ENCODE measurements around the gene ADH5. TPM values are rescaled to one million over a fixed set of nuclear protein-coding genes. Genes with fewer than 3 reads are reported as not detected.
A peak's percentile ranks its signal among the peaks of the same experiment; 100 is the strongest.

ADH5 gene
- total RNA-seq, result 124 and 126 TPM in 2 replicates

DNA sequence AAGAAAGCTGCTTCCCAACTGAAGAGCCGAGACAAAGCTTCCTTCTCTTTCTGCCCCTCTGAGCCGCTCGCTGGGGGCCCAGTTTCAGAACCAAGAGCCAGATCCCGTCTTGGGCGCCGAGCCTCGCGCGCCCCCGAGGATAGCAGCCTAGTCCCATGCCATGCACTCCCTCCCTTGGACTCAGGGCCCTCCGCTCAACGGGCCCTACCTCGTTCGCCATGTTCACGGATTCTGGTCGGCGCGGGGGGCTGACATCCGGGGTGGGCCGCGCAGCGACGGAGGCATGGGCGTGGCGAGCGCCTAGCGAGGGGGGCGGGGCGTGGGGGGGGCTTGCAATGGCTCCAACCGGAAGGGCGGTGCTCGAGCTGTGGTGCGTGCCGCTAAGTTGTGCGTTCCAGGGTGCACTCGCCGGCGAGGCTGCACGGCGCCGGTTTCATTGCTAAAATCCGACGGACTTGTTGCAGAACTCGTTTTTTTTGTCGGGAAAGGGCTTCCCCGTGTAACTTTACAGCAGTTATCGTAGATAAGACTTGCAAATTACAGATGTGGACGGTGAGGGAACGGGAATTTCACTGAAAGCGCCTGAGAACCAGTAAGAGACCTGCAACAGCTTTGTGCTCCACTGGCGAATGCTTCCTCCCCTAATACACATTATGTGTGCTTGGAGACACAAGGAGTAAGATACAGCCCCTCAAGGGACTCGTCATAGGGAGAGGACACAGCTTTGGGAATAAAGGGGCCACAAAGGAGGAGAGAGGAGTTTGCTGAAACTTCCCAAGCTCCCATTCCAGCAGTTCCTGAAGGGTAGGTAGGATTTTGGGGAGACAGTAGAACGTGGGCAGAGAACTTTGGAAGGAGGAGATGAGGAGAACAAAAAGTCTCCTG, at the start of gene ADH5:
ADH5 (minus strand) TSS at position 308 of the 885 bp plus-strand sequence; CDS start at position 220, 88 bp downstream.
- DNase-seq (ENCODE audit: low read depth), result peak; percentile 32
- H3K4me3 ChIP-seq (ENCODE audit: low read depth, low read length), result peak within 1 kb of the TSS; percentile 67
- TF ChIP-seq, protein P1, sequence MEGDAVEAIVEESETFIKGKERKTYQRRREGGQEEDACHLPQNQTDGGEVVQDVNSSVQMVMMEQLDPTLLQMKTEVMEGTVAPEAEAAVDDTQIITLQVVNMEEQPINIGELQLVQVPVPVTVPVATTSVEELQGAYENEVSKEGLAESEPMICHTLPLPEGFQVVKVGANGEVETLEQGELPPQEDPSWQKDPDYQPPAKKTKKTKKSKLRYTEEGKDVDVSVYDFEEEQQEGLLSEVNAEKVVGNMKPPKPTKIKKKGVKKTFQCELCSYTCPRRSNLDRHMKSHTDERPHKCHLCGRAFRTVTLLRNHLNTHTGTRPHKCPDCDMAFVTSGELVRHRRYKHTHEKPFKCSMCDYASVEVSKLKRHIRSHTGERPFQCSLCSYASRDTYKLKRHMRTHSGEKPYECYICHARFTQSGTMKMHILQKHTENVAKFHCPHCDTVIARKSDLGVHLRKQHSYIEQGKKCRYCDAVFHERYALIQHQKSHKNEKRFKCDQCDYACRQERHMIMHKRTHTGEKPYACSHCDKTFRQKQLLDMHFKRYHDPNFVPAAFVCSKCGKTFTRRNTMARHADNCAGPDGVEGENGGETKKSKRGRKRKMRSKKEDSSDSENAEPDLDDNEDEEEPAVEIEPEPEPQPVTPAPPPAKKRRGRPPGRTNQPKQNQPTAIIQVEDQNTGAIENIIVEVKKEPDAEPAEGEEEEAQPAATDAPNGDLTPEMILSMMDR (conservative IDR thresholded peaks at IDR 0.05; ENCODE audit: low read depth, low read length), result no peak

DNA sequence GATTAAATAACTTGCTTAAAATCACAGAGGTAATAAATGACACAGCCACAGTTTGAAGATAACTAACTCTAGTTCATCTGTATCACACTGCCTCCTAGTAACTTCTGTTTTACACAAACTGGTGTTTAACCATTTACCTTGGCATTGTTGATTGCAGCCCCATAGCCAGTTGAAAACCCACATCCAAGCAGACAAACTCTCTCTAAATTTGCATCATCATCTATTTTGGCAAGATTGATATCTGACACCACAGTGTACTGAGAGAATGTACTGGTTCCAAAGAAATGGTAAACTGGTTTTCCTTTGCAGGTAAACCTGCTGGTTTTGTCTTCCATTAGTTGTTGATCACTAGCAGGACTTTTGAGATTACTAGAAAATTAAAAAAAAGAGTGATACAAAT, 47.7 kb upstream of the ADH5 start:
- no peak for DNase-seq (ENCODE audit: low read depth)
- TF ChIP-seq, protein P1 (conservative IDR thresholded peaks at IDR 0.05; ENCODE audit: low read depth, low read length), result no peak
- no peak overlapping the region for H3K4me3 ChIP-seq (ENCODE audit: low read depth, low read length)

DNA sequence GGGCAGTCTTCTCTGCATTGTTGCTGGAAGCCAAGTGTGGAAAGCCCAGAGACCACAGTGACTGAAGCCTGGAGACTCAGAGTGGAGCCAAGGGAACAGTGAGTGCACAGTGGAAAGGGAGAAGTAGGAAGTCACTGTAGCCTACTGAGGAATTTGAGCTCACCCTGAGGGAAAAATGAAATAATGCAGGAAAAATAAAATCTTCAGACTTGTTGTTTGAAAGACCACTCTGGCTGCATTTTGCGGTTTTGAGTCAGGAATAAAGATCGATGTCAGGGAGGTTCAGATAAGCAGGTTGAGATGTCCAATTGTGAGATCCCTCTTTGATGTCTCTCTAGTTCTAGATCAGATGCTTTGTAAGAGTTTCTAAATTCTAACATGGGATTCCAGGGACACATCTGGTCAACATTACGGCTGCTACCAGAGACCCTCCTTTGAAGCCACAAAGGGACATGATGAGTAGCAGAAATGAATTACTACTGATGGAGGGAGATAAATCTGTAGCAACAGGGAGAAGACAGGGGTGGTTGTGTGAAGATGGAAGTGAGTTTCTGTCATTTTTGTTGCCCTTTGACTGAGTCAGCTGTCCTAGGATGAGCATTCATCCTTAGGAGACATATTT, 47.1 kb upstream of the ADH5 start:
- no peak for DNase-seq (ENCODE audit: low read depth)
- TF ChIP-seq, protein P1 (conservative IDR thresholded peaks at IDR 0.05; ENCODE audit: low read depth, low read length), result no peak
- no peak overlapping the region for H3K4me3 ChIP-seq (ENCODE audit: low read depth, low read length)

DNA sequence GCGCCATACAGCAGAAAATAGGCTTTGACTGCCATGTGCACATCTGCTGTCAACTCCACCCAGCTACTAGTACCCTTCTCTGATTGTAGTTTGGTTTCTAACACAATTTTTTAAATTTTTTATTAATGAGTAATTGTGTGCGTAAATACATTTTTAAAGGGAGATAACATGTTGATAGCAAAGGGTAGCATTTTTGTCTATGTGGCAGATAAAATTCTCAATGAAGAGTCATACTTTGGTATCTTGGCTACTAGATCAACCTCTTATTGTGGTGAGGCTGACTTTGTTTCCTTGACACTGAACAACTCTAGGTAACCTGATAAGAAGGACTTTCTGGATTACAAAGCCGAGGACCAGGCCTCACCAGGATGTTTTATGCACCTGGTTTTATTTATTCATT, 46.0 kb upstream of the ADH5 start:
- H3K4me3 ChIP-seq (ENCODE audit: low read depth, low read length), result no peak overlapping the region
- TF ChIP-seq, protein P1 (conservative IDR thresholded peaks at IDR 0.05; ENCODE audit: low read depth, low read length), result no peak
- DNase-seq (ENCODE audit: low read depth), result no peak

DNA sequence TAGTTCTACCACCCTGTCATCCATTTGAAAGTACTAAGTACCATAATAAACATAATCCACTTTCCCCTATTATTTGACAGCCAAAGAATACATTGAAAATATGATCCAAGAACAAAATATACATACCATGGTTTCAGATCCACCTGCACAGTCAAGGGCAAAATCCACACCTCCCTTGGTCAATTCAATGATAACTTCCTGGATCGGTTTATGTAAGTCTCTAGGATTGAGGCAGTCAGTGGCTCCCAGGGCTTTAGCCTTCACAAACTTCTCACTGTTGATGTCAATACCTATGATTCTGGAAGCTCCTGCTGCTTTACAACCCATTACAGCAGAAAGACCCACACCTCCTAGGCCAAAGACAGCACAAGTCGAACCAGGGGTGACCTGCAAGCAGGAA, 42.8 kb upstream of the ADH5 start:
- no peak for DNase-seq (ENCODE audit: low read depth)
- TF ChIP-seq, protein P1 (conservative IDR thresholded peaks at IDR 0.05; ENCODE audit: low read depth, low read length), result no peak
- H3K4me3 ChIP-seq (ENCODE audit: low read depth, low read length), result no peak overlapping the region

DNA sequence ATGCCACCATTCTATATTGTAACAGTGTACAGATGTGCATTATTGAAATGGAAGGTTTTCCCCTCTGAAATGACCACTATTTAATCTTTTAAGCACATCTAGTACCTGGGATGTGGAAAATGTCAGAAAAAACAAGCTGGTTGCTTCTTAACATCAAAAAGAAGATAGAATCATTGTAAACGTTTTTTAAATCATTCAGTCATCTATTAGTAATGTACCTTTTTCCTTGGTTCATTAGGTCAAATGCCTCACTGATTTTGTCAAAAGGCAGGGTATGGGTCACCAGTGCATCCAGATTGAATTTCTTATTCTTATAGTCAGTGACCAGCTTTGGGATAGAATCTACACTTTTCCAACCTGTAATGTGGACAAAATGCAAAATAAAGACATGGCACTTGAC, 37.8 kb upstream of the ADH5 start:
- no peak overlapping the region for H3K4me3 ChIP-seq (ENCODE audit: low read depth, low read length)
- no peak for DNase-seq (ENCODE audit: low read depth)
- TF ChIP-seq, protein P1 (conservative IDR thresholded peaks at IDR 0.05; ENCODE audit: low read depth, low read length), result no peak
